ENCODE data around the gene PLA2G1B. TPM values are rescaled to one million over a fixed set of nuclear protein-coding genes. Genes with fewer than 3 reads are reported as not detected.

The PLA2G1B gene
- total and polyA plus RNA-seq, 9 of the 15 experiments (the other 6 are each of a cell fraction or from before 2014, with no cell fraction given): 1.4 TPM; not detected in 8

DNA sequence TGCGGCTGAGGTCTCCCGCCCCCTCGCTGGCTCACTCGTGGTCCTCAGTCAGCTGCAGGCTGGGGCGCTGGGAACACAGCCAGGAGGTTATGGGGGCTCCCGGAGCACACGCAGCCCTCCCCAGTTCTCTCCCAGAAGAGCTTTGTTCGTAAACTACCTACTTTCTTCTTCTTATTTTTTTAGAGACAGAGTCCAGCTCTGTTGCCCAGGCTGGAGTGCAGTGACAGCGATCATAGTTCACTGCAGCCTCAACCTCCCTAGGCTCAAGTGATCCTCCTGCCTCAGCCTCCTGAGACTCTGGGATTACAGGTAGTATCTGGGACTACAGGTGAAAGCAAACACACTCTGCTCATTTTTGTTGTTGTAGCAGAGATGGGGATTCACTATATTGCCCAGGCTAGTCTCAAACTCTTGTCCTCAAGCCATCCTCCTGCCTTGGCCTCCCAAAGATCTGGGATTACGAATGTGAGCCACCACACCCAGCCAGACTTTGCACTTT is 15.5 kb upstream of the PLA2G1B start:
- in situ Hi-C loops (cut with MboI): loop anchor here (25.0 kb wide), 1 partner anchor 319 kb away; no protein-coding TSS in a partner anchor

More for the DNA sequence above, 15.5 kb upstream of the PLA2G1B start:
- Histone ChIP-seq H3K4me1 (replicated peaks in 1 of 2; ENCODE audit: control insufficient read depth in 2 of 2, insufficient read depth in 2 of 2, low read length in 2 of 2) (peaks cover 0 to 13% of the 10 kb centered on the region in 2 experiments; a peak in 1 of 5 replicates), H4K20me1 (replicated peaks; ENCODE audit: control insufficient read depth, insufficient read depth, low read length) (no peaks in the 10 kb centered on the region; the same call in 1 of the 2 replicates), H2AFZ (ENCODE audit: low read depth, low read length) (no peak overlapping the region), H3K9ac (ENCODE audit: insufficient read depth in 1 of 2, low read depth in 2 of 2, low read length in 2 of 2) (no peak overlapping the region), H3K79me2 (ENCODE audit: control insufficient read depth, insufficient read depth, low read length) (no peaks in the 10 kb centered on the region), H3K27ac (ENCODE audit: extremely low read depth, low read depth, low read length) (no peak overlapping the region), H3K9me1 (ENCODE audit: control insufficient read depth, insufficient read depth, low read length) (no peaks in the 10 kb centered on the region), H3K4me3 (no peak overlapping the region), H3K4me2 (ENCODE audit: insufficient read depth, low read length) (no peak overlapping the region), H3K27me3 (ENCODE audit: control insufficient read depth in 2 of 2, insufficient read depth in 2 of 2, low read length in 2 of 2) (peaks cover 12 to 28% of the 10 kb centered on the region in 2 experiments; a peak in 4 of 5 replicates), H3K36me3 (ENCODE audit: control insufficient read depth, insufficient read depth, low read length) (no peaks in the 10 kb centered on the region), H3K9me3 (replicated peaks; ENCODE audit: control insufficient read depth, insufficient read depth, low read depth, low read length) (0 out of 2 replicates have a peak, but pooled peaks cover 2% of the 10 kb centered on the region)
- no peak for ATAC-seq
- FAIRE-seq: no peak
- ChIA-PET POLR2A (interaction anchor here (0.6 kb wide), 2 partner anchors 116 to 166 kb away, joined by 3 read pairs; no protein-coding TSS in a partner anchor), CTCF (ENCODE audit: low intra/inter-chr PET ratio) (no interaction called here)
- BruUV-seq (replicated peaks): no TSS peak
- intact Hi-C loops (cut with micrococcal nuclease): no loop called here
- TF ChIP-seq ZNF561 (CRISPR knock-in tag; conservative IDR thresholded peaks at IDR 0.05): no peak
- TF ChIP-seq ZNF551 (CRISPR knock-in tag; IDR thresholded peaks at IDR 0.05): no peak
- TF ChIP-seq, protein P1, sequence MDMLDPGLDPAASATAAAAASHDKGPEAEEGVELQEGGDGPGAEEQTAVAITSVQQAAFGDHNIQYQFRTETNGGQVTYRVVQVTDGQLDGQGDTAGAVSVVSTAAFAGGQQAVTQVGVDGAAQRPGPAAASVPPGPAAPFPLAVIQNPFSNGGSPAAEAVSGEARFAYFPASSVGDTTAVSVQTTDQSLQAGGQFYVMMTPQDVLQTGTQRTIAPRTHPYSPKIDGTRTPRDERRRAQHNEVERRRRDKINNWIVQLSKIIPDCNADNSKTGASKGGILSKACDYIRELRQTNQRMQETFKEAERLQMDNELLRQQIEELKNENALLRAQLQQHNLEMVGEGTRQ (CRISPR knock-in tag; IDR thresholded peaks at IDR 0.05): no peak
- TF ChIP-seq ZNF23 (CRISPR knock-in tag; IDR thresholded peaks at IDR 0.05): no peak
- no peak for TF ChIP-seq HNRNPL (IDR thresholded peaks at IDR 0.05; ENCODE audit: low read depth, low read length)
- TF ChIP-seq NCOA2 (IDR thresholded peaks at IDR 0.05; ENCODE audit: partially characterized antibody in 2 of 2): no peak
- TF ChIP-seq, protein P2, sequence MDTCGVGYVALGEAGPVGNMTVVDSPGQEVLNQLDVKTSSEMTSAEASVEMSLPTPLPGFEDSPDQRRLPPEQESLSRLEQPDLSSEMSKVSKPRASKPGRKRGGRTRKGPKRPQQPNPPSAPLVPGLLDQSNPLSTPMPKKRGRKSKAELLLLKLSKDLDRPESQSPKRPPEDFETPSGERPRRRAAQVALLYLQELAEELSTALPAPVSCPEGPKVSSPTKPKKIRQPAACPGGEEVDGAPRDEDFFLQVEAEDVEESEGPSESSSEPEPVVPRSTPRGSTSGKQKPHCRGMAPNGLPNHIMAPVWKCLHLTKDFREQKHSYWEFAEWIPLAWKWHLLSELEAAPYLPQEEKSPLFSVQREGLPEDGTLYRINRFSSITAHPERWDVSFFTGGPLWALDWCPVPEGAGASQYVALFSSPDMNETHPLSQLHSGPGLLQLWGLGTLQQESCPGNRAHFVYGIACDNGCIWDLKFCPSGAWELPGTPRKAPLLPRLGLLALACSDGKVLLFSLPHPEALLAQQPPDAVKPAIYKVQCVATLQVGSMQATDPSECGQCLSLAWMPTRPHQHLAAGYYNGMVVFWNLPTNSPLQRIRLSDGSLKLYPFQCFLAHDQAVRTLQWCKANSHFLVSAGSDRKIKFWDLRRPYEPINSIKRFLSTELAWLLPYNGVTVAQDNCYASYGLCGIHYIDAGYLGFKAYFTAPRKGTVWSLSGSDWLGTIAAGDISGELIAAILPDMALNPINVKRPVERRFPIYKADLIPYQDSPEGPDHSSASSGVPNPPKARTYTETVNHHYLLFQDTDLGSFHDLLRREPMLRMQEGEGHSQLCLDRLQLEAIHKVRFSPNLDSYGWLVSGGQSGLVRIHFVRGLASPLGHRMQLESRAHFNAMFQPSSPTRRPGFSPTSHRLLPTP (IDR thresholded peaks at IDR 0.05; ENCODE audit: borderline replicate concordance, extremely low read depth, insufficient read length): no peak
- TF ChIP-seq ZNF75A (CRISPR knock-in tag; IDR thresholded peaks at IDR 0.05): no peak
- no peak for TF ChIP-seq LEF1 (IDR thresholded peaks at IDR 0.05)
- TF ChIP-seq, protein P3, sequence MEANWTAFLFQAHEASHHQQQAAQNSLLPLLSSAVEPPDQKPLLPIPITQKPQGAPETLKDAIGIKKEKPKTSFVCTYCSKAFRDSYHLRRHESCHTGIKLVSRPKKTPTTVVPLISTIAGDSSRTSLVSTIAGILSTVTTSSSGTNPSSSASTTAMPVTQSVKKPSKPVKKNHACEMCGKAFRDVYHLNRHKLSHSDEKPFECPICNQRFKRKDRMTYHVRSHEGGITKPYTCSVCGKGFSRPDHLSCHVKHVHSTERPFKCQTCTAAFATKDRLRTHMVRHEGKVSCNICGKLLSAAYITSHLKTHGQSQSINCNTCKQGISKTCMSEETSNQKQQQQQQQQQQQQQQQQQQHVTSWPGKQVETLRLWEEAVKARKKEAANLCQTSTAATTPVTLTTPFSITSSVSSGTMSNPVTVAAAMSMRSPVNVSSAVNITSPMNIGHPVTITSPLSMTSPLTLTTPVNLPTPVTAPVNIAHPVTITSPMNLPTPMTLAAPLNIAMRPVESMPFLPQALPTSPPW (CRISPR knock-in tag; IDR thresholded peaks at IDR 0.05): no peak
- DNase-seq (ENCODE audit: extremely low read depth in 1 of 4, low spot score in 3 of 4): no peak
- 24% methylated on average over 3 of the region's 10 CpGs for WGBS (ENCODE audit: insufficient coverage, low coverage, missing lambda C conversion rate)

Data from K562 (cell line).